Bronchial epithelial cell (primary cell): ENCODE results near the gene KANK4. TPM values are rescaled to one million over a fixed set of nuclear protein-coding genes. Genes with fewer than 3 reads are reported as not detected.

Experiments
- DNase-seq: peaks from one replicate; pipeline ENCODE4 v3.0.0-alpha.2; 2010; ENCODE audit warnings: low read depth
- FAIRE-seq: peaks from 2 replicates; lab custom pipeline; 2011; peaks lifted over from hg19 to GRCh38; lab: Jason Lieb, UNC
- H3K27me3 ChIP-seq: 2 replicates; pipeline ENCODE4 v1.5.1; 2011; ENCODE audit warnings: low read length; ENCODE audit not compliant: control insufficient read depth, insufficient read depth
- H3K36me3 ChIP-seq: 2 replicates; pipeline ENCODE4 v1.5.1; 2011; ENCODE audit warnings: low read length; ENCODE audit not compliant: control insufficient read depth, insufficient read depth
- H3K4me3 ChIP-seq: 2 replicates; pipeline ENCODE4 v1.5.1; 2011; ENCODE audit warnings: mild to moderate bottlenecking, low read depth, low read length, control low read depth
- total RNA-seq: library from RNA; depleted of rRNA; stranded (reverse); fragments of >200 nt; gene quantifications from 2 replicates; pipeline ENCODE4 v1.2.1, GENCODE V29; 2014
- TF ChIP-seq, protein P1 (sequence below): IDR thresholded peaks from 2 replicates; pipeline ENCODE4 v1.5.1; 2011; ENCODE audit warnings: mild to moderate bottlenecking, moderate library complexity, low read length, control low read depth, inconsistent platforms; ENCODE audit not compliant: insufficient read depth, severe bottlenecking

Gene KANK4
- total RNA-seq, 1 donor from 2014 or later, result 0.26 TPM

- FAIRE-seq (no peak), DNase-seq (no peak)
- Histone ChIP-seq H3K27me3 (no peaks in the 10 kb centered on the region), H3K36me3 (no peaks in the 10 kb centered on the region), H3K4me3 (no peak overlapping the region)
- TF ChIP-seq, protein P1, sequence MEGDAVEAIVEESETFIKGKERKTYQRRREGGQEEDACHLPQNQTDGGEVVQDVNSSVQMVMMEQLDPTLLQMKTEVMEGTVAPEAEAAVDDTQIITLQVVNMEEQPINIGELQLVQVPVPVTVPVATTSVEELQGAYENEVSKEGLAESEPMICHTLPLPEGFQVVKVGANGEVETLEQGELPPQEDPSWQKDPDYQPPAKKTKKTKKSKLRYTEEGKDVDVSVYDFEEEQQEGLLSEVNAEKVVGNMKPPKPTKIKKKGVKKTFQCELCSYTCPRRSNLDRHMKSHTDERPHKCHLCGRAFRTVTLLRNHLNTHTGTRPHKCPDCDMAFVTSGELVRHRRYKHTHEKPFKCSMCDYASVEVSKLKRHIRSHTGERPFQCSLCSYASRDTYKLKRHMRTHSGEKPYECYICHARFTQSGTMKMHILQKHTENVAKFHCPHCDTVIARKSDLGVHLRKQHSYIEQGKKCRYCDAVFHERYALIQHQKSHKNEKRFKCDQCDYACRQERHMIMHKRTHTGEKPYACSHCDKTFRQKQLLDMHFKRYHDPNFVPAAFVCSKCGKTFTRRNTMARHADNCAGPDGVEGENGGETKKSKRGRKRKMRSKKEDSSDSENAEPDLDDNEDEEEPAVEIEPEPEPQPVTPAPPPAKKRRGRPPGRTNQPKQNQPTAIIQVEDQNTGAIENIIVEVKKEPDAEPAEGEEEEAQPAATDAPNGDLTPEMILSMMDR, result no peak
Measured at GRCh38 chr1:62213075-62213914, 105.9 kb downstream of the KANK4 start.

DNA sequence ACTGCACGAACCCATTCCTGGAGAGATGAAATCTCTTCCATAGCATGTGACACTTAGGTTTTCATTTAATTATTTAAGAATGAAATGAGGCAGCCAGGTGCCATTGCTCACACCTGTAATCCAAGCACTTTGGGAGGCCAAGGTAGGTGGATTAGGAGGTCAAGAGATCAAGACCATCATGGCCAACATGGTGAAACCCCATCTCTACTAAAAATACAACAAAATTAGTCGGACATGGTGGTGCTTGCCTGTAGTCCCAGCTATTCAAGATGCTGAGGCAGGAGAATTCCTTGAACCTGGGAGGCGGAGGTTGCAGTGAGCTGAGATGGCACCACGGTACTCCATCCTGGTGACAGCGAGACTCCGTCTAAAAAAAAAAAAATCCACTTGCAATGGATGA, 106.8 kb downstream of the KANK4 start:
- Histone ChIP-seq H3K4me3 (no peak overlapping the region), H3K36me3 (no peaks in the 10 kb centered on the region), H3K27me3 (no peaks in the 10 kb centered on the region)
- no peak for FAIRE-seq
- DNase-seq, result no peak
- TF ChIP-seq, protein P1, result no peak

- TF ChIP-seq, protein P1, result no peak
- Histone ChIP-seq H3K27me3 (no peaks in the 10 kb centered on the region), H3K4me3 (no peak overlapping the region), H3K36me3 (no peaks in the 10 kb centered on the region)
- DNase-seq (no peak), FAIRE-seq (no peak)
Measured at GRCh38 chr1:62210960-62211359, 108.3 kb downstream of the KANK4 start.

DNA sequence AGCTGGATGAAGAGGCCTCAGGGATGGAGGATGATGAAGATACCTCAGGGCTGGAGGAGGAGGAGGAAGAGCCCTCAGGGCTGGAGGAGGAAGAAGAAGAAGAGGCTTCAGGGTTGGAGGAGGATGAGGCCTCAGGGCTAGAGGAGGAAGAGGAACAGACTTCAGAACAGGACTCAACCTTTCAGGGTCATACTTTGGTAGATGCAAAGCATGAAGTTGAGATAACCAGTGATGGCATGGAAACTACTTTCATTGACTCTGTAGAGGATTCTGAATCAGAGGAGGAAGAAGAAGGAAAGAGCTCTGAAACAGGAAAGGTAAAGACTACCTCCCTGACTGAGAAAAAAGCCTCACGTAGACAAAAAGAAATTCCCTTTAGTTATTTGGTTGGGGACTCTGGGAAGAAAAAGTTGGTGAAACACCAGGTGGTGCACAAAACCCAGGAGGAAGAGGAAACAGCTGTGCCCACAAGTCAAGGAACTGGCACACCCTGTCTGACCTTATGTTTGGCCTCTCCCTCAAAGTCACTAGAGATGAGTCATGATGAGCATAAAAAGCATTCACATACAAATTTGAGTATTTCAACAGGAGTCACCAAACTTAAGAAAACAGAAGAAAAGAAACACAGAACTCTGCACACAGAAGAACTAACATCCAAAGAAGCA, 109.2 kb downstream of the KANK4 start:
- TF ChIP-seq, protein P1, result peak; percentile 21
- H3K36me3 ChIP-seq, result no peaks in the 10 kb centered on the region
- H3K4me3 ChIP-seq, result no peak overlapping the region
- H3K27me3 ChIP-seq, result no peaks in the 10 kb centered on the region
- peak; percentile 85 for DNase-seq
- no peak for FAIRE-seq

GRCh38 chr1:62208970-62209369, 110.3 kb downstream of the KANK4 start:
- DNase-seq (no peak), FAIRE-seq (no peak)
- no peaks in the 10 kb centered on the region for H3K36me3 ChIP-seq
- TF ChIP-seq, protein P1, result no peak
- H3K27me3 ChIP-seq, result no peaks in the 10 kb centered on the region
- no peak overlapping the region for H3K4me3 ChIP-seq
